Psoas muscle (tissue), 8 donors: ENCODE measurements around the gene KLHL40. TPM values are rescaled to one million over a fixed set of nuclear protein-coding genes. Genes with fewer than 3 reads are reported as not detected.

ENCODE experiments used
- ATAC-seq, 4 donors: fragments of 200-7000 bp; cut with Tn5 transposase; one replicate each; pipeline ENCODE4 v1.9.1; 2020; ENCODE audit warnings: moderate library complexity in 3 of 4, mild to moderate bottlenecking in 2 of 4
- DNase-seq, 2 donors: peaks; one replicate each; pipeline ENCODE4 v3.0.0-alpha.2; 2020
- H3K27ac ChIP-seq: fragments of 200-600 bp; one replicate; pipeline ENCODE4 v1.8.0; 2022
- H3K27me3 ChIP-seq, 3 donors: fragments of 200-600 bp in 1 of 3; one replicate each; pipeline versions ENCODE4 v1.6.1 to v1.8.0; 2013 to 2022; ENCODE audit warnings: low read length in 2 of 3, mild to moderate bottlenecking in 2 of 3, moderate library complexity in 1 of 3; ENCODE audit not compliant: insufficient read depth in 3 of 3
- H3K36me3 ChIP-seq, 2 donors: fragments of 200-600 bp in 1 of 2; one replicate each; pipeline versions ENCODE4 v1.6.1 to v1.8.0; 2013 to 2022; ENCODE audit warnings: low read depth in 1 of 2, mild to moderate bottlenecking in 1 of 2, moderate library complexity in 1 of 2; ENCODE audit not compliant: insufficient read depth in 1 of 2
- H3K4me1 ChIP-seq: fragments of 200-600 bp; one replicate; pipeline ENCODE4 v1.8.0; 2022
- H3K4me3 ChIP-seq: fragments of 200-600 bp; one replicate; pipeline ENCODE4 v1.8.0; 2022; ENCODE audit warnings: mild to moderate bottlenecking
- H3K9me3 ChIP-seq: fragments of 200-600 bp; one replicate; pipeline ENCODE4 v1.8.0; 2022
- CTCF ChIP-seq: fragments of 200-600 bp; IDR thresholded peaks from one replicate; pipeline ENCODE4 v1.8.0; 2022; ENCODE audit warnings: antibody characterized with exemption
- WGBS, 3 donors: extraction: QIAGEN DNeasy Blood & Tissue Kit; methylation state at CpG; one replicate each; pipeline versions ENCODE4 v1.1.6 to v1.1.7; 2013; 5-methylcytosine and 5-hydroxymethylcytosine counted together
- intact Hi-C, 2 donors: fragments of 100-400 bp; cut with DNase I; formaldehyde crosslinking; loops; one replicate each; pipeline versions ENCODE4 v1.11.0 to v1.14.2; 2022
- polyA plus RNA-seq, 3 donors: library from polyadenylated mRNA; stranded (reverse); fragments of 200-250 nt; gene quantifications; one replicate each; pipeline ENCODE4 v1.2.3, GENCODE V29; 2013
- total RNA-seq, 4 donors: library from RNA; stranded (reverse); fragmentation: NEBNext Ultra II Directional in 2 of 4; extraction: Animal tissue kit (Norgen Biotek cat#: 25700) in 2 of 4; gene quantifications; one replicate each; pipeline versions ENCODE4 v1.2.1 to v1.2.4, GENCODE V29; 2021 to 2023
- donor health status: healthy with polysubstance abuse.
- donor health status: DM: no; HTN: no; CAD: no; lungs with moderate emphysema.
- donor health status: Bipolar disorder and iron deficiency.
- donor health status: healthy.
- donor health status: DM: yes; HTN: yes; CAD: no.
- donor health status: DM: no; HTN: no; CAD: no.
- donor health status: DM: no; HTN: no; CAD: no.
- donor health status: DM: yes; HTN: yes; CAD: no.

KLHL40 gene
- total and polyA plus RNA-seq, 7 donors: 241 to 923 (median 392) TPM

GRCh38 chr3:42698216-42698910 is 13.0 kb downstream of the KLHL40 start:
- TF ChIP-seq CTCF: no peak
- Histone ChIP-seq H3K36me3 (peaks cover 0 to 10% of the 10 kb centered on the region in 2 donors), H3K9me3 (no peaks in the 10 kb centered on the region), H3K27ac (peak overlapping the region; percentile 100), H3K4me1 (peaks cover 32% of the 10 kb centered on the region), H3K27me3 (no peaks in the 10 kb centered on the region), H3K4me3 (peak overlapping the region; percentile 36)
- 79 to 89% (median 85%) methylated on average over 7 of the region's 7 CpGs for WGBS, 3 donors
- ATAC-seq (no peak), DNase-seq (no peak)
- intact Hi-C loops: no loop called here

- no peak for ATAC-seq
- peaks cover 0 to 10% of the 10 kb centered on the region in 2 donors for H3K36me3 ChIP-seq
- no peaks in the 10 kb centered on the region for H3K9me3 ChIP-seq
- no peaks in the 10 kb centered on the region for H3K27me3 ChIP-seq
- intact Hi-C loops: no loop called here
- peak overlapping the region; percentile 100 for H3K27ac ChIP-seq
- no peak for TF ChIP-seq CTCF
- 57 to 73% (median 63%) methylated on average over 9 of the region's 9 CpGs for WGBS, 3 donors
- H3K4me3 ChIP-seq: peak overlapping the region; percentile 36
- DNase-seq: peak in 1 of 2 donors; percentile 69
- H3K4me1 ChIP-seq: peaks cover 35% of the 10 kb centered on the region
Observed at GRCh38 chr3:42698911-42699230, 13.5 kb downstream of the KLHL40 start.

GRCh38 chr3:42699511-42699971 is 14.2 kb downstream of the KLHL40 start:
- TF ChIP-seq CTCF: no peak
- DNase-seq: no peak
- WGBS, 3 donors: 41 to 54% (median 50%) methylated on average over 10 of the region's 10 CpGs
- Histone ChIP-seq H3K36me3 (peaks cover 0 to 10% of the 10 kb centered on the region in 2 donors), H3K27ac (peak overlapping the region; percentile 100), H3K4me3 (peak overlapping the region; percentile 36), H3K4me1 (peaks cover 41% of the 10 kb centered on the region), H3K9me3 (no peaks in the 10 kb centered on the region), H3K27me3 (no peaks in the 10 kb centered on the region)
- no peak for ATAC-seq
- intact Hi-C loops: no loop called here

- intact Hi-C loops: loop anchor here in 1 of 2 donors (2.0 kb wide), 1 partner anchor 16 kb away; the partner anchor contains the start of gene KLHL40
- ATAC-seq (peak in 2 of 4 donors; percentile 11 to 21), DNase-seq (peak in 1 of 2 donors; percentile 59)
Observed at GRCh38 chr3:42700366-42701288, 15.3 kb downstream of the KLHL40 start.

More at GRCh38 chr3:42700366-42701288, 15.3 kb downstream of the KLHL40 start:
- Histone ChIP-seq H3K27ac (peak overlapping the region; percentile 100), H3K27me3 (no peaks in the 10 kb centered on the region), H3K36me3 (peaks cover 0 to 10% of the 10 kb centered on the region in 2 donors), H3K9me3 (no peaks in the 10 kb centered on the region), H3K4me3 (peak overlapping the region; percentile 67), H3K4me1 (peaks cover 51% of the 10 kb centered on the region)
- TF ChIP-seq CTCF: no peak
- WGBS, 3 donors: 39 to 50% (median 42%) methylated on average over 12 to 15 of the region's 15 CpGs
